SU-DHL-6 (cell line): ENCODE results near the gene ZBTB24.

ENCODE experiments used
- CTCF ChIP-seq: fragments of 200-600 bp; sonication (generic); IDR thresholded peaks from one replicate; pipeline ENCODE4 v1.5.1; 2017; ENCODE audit warnings: antibody characterized with exemption, mild to moderate bottlenecking, low read length, moderate library complexity; ENCODE audit not compliant: insufficient read depth, poor library complexity, severe bottlenecking
- EZH2phosphoT487 ChIP-seq: fragments of 200-600 bp; sonication (generic), shearing (Covaris generic); conservative IDR thresholded peaks from 2 replicates; pipeline ENCODE4 v1.6.1; 2018; ENCODE audit warnings: mild to moderate bottlenecking, antibody characterized with exemption, low read length, moderate library complexity, mixed read lengths

GRCh38 chr6:109514946-109515345 lies 31.9 kb upstream of the ZBTB24 start:
- no peak for TF ChIP-seq CTCF
- no peak for TF ChIP-seq EZH2phosphoT487
